NCI-H146 treated with DMSO at 0.1 percent for 48 hours (cell line): ENCODE data around the gene NSDHL.

ENCODE experiments used
- DNase-seq: peaks from one replicate; lab custom pipeline; 2025; ENCODE audit not compliant: unreplicated experiment; lab: John Stamatoyannopoulos, UW

Gene NSDHL

GRCh38 chrX:152843852-152844251, 13.0 kb downstream of the NSDHL start:
- DNase-seq, result no peak

DNA sequence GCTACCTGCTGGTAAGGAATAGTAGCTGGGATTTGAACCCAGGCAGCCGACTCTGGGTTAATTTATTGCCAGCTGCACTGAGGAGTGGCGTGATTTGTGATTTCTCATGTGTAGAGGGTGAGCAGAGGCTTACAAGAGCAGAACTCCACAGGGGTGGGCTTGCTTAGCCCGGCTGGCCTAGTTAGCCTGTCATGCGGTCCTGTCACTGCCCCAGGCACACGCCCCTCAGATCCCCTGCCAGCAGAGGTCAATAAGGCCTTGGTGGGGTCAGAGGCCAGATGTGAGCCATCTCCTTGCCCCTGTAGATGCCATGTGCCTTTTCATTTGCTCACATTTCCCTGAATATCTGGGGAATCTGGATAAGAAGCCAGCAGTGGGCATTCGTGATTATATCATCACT, 13.4 kb downstream of the NSDHL start:
- DNase-seq, result no peak

DNA sequence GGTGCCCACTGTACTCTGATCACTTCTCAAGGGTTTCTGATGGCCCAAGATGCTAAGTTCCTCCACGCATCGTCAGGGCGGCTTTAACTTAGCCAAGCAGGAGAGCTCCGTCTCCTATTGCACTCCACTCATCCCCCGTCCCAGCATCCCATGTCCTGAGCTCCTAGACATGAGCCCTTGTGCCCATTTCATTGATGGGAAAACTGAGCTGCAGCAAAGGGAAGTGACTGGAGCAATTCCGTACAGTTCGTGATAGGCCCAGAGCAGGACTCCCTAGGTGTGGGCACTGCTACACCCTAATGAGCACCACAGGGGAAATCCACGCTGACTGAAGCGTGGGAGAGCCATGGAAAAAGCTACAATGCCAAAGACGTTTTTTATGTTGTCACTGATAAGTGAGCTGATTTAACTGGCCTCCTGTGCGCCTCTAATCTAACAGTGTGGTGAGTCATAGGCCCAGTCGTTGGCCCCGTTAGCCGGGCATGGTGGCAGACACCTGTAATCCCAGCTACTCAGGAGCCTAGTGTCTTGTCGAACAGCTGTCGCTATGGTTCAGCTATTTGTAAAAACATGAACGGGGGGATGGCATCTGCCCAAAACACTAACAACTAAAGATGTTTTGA, 14.9 kb downstream of the NSDHL start:
- DNase-seq, result no peak

- no peak for DNase-seq
Measured at GRCh38 chrX:152847281-152847680, 16.4 kb downstream of the NSDHL start.

GRCh38 chrX:152850465-152850864, 19.6 kb downstream of the NSDHL start:
- no peak for DNase-seq

DNA sequence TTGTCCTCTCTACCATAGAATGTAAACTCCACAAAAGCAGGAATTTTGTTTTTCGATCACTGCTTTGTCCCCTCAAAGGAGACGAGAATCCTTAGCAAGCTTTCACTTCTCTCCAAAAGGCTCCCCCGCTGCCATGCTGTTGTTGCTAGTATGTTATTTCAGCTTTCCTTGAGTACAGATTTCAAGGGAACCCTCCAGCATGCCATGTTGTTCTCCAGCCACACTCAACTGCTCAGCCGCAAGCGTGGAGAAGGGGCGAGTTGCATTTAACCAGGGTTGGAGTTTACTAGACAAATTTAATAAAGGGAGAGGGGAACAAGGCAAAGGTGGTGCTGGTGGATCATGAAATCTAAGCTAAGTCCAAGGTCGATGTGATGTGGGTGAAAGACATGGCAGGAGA, 23.1 kb downstream of the NSDHL start:
- no peak for DNase-seq

DNA sequence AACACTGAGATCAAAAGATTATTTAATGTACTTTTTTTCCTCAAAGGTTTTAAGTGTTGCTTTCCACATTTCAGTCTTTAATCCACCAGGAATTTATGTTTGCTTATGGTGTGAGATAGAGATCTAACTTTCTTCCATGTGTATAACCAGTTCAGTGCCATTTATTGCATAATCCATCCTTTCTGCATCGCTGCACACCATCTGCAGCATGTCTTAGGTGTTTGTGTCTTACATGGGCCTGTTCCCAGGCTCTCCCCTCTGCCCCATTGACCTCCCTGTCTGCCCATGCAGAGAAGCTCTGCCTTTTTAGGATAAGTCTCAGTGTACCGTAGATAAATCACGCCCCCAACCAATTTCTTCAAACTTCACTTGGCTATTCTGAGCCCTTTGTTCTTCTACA, 30.3 kb downstream of the NSDHL start:
- DNase-seq, result no peak

- DNase-seq, result no peak
Measured at GRCh38 chrX:152861826-152862225, 31.0 kb downstream of the NSDHL start.

DNA sequence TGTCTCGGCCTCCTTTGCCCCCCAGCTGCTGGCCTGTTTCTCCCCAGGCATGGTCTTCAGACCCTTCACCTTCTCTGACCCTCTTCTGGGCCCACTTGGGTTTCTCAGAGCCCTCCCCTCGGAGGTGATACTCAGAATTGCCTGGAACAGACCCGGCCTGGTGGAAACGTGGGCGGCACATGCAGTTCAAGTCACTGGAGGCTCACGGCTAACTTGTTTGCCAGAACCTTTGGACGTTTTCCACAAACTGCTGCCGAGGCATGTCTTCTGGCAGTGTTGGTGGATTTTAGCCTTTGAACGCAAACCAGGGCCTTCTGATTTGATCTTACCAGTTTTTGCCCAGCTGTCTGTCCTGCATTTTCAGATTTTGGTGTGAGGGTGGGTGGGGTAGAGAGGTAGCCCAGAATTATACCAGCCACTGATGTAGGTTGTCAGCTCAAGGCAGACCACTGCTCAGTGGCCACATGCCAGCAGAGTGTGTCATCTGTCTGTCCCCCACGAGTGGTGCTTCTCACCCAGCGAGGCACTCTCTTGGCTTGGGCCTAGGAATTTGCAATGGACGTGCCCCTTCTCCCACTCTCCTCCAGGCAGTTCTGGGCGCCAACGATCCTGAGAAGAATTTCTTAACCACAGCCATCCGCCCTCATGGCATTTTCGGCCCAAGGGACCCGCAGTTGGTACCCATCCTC, 34.5 kb downstream of the NSDHL start:
- DNase-seq, result no peak

- no peak for DNase-seq
Measured at GRCh38 chrX:152866386-152866785, 35.5 kb downstream of the NSDHL start.

DNA sequence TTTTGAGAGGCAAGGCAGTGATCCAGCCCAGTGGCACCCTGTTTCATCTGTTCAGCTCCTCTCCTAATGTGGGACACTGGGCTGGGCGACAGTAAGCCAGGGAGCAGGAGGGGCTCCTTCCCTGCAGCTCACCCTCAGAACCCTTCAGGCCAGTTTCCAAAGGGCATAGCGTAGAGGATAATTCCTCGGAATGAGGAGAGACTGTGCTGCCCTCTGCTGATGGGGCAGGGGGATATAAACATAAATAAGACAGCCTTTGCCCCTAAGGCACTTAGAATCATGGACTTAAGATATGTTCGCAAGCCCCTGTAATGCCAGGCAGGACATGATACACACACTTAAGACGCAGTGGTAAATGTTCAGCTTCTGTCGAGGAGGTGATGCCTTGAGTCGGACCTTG, 39.1 kb downstream of the NSDHL start:
- DNase-seq, result no peak

DNA sequence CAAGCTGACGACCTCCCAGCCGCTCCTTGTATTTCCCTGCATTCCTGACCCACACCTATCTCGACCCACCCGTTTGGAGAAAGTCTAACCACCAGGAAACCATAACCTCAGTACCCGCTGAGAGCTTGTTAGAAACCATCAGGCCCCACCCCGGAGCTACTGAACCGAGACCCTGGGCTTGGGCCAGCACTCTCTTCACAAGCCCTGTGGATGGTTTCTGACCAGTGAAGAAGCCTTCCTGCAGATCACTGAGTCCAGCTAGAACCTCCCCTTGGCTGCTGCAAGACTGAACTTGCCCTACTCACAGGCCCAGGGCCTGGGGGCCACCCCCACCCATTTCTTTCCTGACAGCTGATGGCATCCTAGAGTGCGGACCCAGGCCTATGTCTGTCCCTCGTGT, 40.4 kb downstream of the NSDHL start:
- no peak for DNase-seq

DNA sequence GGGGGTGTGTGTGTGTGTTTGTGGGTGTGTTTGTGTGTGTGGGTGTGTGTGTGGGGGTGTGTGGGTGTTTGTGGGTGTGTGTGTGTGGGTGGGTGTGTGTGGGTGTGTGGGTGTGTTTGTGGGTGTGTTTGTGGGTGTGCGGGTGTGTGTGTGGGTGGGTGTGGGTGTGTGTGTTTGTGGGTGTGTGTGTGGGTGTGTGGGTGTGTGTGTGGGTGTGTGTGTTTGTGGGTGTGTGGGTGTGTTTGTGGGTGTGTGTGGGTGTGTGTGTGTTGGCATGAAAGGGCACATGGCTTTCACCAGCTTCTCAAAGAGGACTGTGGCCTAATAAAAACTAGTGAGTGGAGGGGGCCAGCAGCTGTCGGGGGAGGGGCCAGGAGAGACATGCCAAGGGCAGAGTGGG, 41.7 kb downstream of the NSDHL start:
- DNase-seq, result no peak

GRCh38 chrX:152873361-152873760, 42.5 kb downstream of the NSDHL start:
- DNase-seq, result no peak

DNA sequence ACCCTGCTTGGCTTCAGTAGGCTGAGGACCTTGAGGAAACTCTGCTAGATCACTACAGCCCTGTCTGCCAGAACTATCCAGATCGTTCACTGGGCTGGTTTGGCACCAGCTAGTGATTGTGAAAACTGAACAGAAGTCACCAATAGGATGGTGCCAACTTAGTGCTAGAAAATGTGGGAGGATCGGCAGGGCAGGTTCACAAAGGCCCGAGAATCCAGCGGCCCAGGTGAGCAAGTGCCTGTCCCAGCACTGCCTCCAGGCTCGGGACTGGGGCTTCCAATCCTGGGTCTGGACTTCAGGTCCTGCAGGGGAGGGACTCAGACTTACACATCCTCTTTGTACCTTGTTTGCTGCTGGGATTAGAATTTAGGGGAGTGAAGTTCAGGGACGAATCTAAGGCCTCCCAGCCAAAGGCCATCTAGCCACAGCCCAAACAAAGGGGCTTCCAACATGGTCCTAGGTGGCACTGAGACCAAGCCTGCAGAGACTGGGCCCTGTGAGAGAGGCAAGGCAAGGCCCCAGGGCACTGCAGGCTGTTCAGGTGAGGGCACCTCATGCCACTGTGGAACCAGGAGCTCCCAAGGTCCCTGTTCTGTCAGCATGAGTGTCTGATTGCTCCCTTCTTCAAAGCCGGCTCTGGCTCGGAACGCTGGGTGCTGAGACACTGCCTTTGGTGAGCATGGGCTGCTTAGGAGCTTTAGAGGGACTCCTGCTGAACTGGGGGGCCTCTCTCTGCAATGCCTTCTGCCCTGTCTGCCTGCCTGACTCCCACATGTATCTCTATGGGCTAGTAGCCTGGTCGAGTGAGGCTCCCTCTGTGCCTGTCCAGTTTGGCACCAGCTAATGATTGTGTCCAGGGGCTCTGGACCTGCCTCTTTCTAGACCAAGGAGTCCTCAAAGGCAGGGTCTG, 46.3 kb downstream of the NSDHL start:
- no peak for DNase-seq

DNA sequence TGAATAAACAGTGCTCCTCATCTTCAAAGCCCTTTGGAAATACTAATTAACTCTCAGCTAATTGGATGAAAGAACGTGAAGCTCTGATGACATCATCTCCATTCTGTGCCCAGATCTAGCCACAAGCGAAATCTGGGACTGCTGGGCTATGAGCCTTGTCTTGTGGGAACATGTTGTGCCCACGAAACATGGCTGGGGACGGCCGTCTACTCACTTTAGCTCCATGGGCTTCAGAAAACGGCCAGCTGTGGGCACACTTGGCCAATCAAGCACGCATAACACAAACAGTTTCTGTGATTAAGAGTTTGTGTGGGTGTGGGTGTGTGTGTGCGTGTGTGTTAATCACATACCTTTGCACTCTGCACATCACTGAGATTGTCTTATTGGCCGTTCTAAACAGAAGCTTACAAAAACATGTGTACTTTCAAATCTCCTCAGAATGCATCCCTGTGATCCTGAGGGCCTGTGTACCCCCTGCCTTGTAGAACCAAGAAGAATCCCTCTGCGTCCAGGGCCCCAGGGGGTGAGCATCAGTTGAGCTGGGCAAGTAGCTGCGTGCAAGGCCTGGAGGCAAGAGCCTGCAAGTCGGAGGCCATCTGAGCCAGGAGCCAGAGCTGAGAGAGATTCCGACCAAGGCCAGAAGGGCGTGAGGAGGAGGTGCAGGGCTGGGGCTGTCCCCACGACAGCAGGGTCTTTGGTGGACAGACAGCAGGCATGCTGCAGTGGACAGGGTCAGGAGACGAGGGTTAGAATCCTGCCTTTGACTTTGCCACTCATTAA, 48.3 kb downstream of the NSDHL start:
- DNase-seq, result no peak

DNA sequence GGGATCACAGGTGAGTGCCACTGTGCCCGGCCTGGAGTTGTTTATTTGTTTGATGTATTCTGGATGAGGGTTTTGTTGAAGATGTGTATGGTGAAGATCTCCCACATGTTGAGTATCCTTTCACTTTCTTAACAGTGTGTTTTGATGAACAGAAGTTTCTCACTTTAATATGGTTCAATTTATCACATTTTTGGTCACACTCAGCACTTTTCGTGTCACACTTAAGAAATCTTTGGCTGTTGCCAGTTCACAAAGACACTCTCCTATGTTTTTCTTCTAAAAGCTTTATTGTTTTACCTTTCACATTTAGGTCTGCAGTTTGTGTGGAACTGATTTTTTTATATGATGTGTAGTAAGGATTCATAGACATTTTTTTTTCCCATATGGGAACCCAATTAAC, 50.4 kb downstream of the NSDHL start:
- DNase-seq, result no peak

DNA sequence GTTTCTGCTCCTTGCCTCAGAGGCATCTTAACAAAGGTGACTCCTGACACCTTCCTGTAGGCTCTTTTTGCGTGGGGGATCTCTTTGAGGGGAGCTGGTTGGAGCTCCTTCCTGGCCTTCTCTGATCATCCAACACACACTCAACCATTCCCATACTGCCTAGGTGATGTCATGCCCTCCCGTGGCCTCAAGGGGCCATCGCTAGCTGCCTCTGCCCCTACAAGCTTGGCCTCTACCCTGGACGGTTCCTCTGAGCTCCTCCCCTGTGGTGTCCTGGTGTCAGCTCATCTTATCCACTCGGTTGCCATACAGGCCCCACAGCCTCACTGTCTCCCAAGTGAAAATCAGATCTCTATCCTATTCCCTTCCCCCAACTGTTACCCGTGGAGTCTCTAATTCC, 53.3 kb downstream of the NSDHL start:
- DNase-seq, result no peak

GRCh38 chrX:152886716-152887115, 55.9 kb downstream of the NSDHL start:
- no peak for DNase-seq

DNA sequence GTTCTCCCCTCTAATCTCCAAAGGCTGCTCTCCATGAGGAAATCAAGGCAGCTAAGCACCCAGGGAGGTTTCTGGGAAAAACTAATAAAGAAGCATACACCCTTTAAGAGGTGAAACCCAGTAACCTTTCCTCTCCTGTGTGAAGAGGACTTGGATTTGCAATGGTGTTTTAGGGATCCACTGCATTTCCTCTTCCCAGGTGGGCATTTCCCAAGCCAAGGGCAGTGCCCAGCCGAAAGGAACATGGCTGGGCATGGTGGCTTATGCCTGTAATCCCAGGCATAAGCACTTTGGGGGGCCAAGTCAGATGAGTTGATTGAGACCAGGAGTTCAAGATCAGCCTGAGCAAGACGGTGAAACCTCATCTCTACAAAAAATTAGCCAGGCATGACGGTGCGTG, 61.6 kb downstream of the NSDHL start:
- DNase-seq, result no peak
